KMS-11 (cell line): ENCODE measurements around the gene MYO7B.

ENCODE experiments used
- H2AFZ ChIP-seq: fragments of 200-600 bp; sonication (generic); 2 replicates; pipeline ENCODE4 v1.6.1; 2016; ENCODE audit warnings: antibody characterized with exemption, mixed run types, low read depth
- H3K27ac ChIP-seq: fragments of 200-600 bp; sonication (generic); 2 replicates; pipeline ENCODE4 v1.6.1; 2016; ENCODE audit warnings: mild to moderate bottlenecking, mixed run types
- H3K27me3 ChIP-seq: fragments of 200-600 bp; sonication (generic); 2 replicates; pipeline ENCODE4 v1.6.1; 2017; ENCODE audit warnings: mild to moderate bottlenecking, low read depth, mixed run types, moderate library complexity; ENCODE audit not compliant: insufficient read depth
- H3K36me3 ChIP-seq: fragments of 200-600 bp; sonication (generic); 2 replicates; pipeline ENCODE4 v1.6.1; 2017; ENCODE audit warnings: mild to moderate bottlenecking, mixed run types; ENCODE audit not compliant: insufficient read depth
- H3K4me1 ChIP-seq: fragments of 200-600 bp; sonication (generic); 2 replicates; pipeline ENCODE4 v1.6.1; 2016; ENCODE audit warnings: mild to moderate bottlenecking, low read depth, mixed run types; ENCODE audit not compliant: poor library complexity, severe bottlenecking
- H3K4me2 ChIP-seq: fragments of 200-600 bp; sonication (generic); 2 replicates; pipeline ENCODE4 v1.7.0; 2016; ENCODE audit warnings: mild to moderate bottlenecking, mixed run types
- H3K4me3 ChIP-seq: fragments of 200-600 bp; sonication (generic); IDR thresholded peaks from 2 replicates; pipeline ENCODE4 v1.6.1; 2017; ENCODE audit warnings: low read depth, low read length, mixed read lengths; ENCODE audit not compliant: insufficient read depth
- H3K79me2 ChIP-seq: fragments of 200-600 bp; sonication (generic); 2 replicates; pipeline ENCODE4 v1.6.1; 2016; ENCODE audit warnings: low read depth, mixed run types; ENCODE audit not compliant: insufficient read depth
- H3K9ac ChIP-seq: fragments of 200-600 bp; sonication (generic); 2 replicates; pipeline ENCODE4 v1.6.1; 2016; ENCODE audit warnings: mild to moderate bottlenecking, mixed run types
- H4K20me1 ChIP-seq: fragments of 200-600 bp; sonication (generic); 2 replicates; pipeline ENCODE4 v1.6.1; 2016; ENCODE audit warnings: mild to moderate bottlenecking, mixed run types; ENCODE audit not compliant: insufficient read depth
- CTCF ChIP-seq: fragments of 200-600 bp; sonication (generic); conservative IDR thresholded peaks from 2 replicates; pipeline ENCODE4 v1.6.1; 2017; ENCODE audit warnings: low read depth, mild to moderate bottlenecking, antibody characterized with exemption, low read length, moderate library complexity, mixed read lengths

The MYO7B gene

DNA sequence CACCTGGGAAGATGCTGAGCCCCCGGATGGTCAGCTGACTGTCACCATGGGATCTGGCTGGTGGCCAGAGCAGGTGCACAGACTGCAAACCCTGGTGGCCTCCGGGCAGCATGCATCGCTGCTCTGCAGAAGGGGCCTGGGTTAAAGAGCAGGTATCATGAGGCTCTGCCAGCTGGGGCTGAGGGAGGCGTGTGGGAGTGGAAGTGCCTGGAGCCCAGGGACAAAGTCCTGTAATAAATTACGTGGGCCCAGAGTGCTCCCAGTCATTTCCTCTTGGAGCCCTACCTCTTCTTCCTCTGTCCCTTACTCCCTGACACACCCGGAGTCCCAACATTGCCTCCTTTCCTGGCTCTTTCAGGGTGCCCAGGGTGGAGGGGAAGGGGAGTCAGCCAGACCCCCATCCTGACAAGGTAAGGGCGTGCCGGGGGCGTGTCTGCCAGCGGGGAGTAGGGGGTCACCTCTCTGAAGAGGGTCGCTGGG, at the start of gene MYO7B:
TSS of gene MYO7B (plus strand) at position 262 of the 480 bp plus-strand sequence. CDS start 24,040 bp downstream, outside the sequence.
- H3K4me2 ChIP-seq: no peak within 1 kb of the TSS

DNA sequence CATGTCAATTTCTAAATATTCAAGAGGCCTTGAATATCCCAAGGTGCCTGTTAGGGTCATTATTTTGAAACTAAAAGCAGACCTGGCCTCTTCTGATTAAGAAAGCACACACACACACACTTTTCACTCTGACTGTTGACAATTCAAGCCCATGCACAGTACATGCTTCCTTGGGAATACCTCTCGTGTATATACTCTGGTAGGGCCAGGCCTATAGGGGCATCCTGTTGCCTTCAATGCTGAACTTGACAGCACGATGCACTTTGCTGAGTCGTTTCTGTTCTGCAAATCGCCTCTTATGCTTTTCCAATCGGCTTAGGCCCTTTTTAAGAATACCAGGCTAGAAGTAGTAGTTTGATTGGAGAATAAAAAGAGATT, 49.8 kb upstream of the MYO7B start:
- Histone ChIP-seq H4K20me1 (no peaks in the 10 kb centered on the region), H3K4me3 (no peak overlapping the region), H3K27me3 (no peaks in the 10 kb centered on the region), H3K4me2 (no peak overlapping the region), H3K36me3 (0 out of 2 replicates have a peak, but pooled peaks cover 6% of the 10 kb centered on the region), H3K9ac (no peak overlapping the region), H2AFZ (no peak overlapping the region), H3K27ac (no peak overlapping the region), H3K4me1 (no peaks in the 10 kb centered on the region), H3K79me2 (no peaks in the 10 kb centered on the region)
- TF ChIP-seq CTCF: no peak

More for the DNA sequence above, at the start of gene MYO7B:
- Histone ChIP-seq H3K27me3 (no peaks in the 10 kb centered on the region), H3K79me2 (no peaks in the 10 kb centered on the region), H3K4me1 (no peaks in the 10 kb centered on the region), H3K9ac (no peak within 1 kb of the TSS), H3K4me3 (no peak within 1 kb of the TSS), H3K27ac (no peak within 1 kb of the TSS), H2AFZ (no peak within 1 kb of the TSS), H4K20me1 (no peaks in the 10 kb centered on the region), H3K36me3 (no peaks in the 10 kb centered on the region)
- TF ChIP-seq CTCF: no peak

- no peaks in the 10 kb centered on the region for H3K27me3 ChIP-seq
- no peak overlapping the region for H3K4me2 ChIP-seq
- H3K4me3 ChIP-seq: no peak overlapping the region
- 0 out of 2 replicates have a peak, but pooled peaks cover 6% of the 10 kb centered on the region for H3K36me3 ChIP-seq
- H2AFZ ChIP-seq: no peak overlapping the region
- no peaks in the 10 kb centered on the region for H3K79me2 ChIP-seq
- H3K27ac ChIP-seq: no peak overlapping the region
- H3K9ac ChIP-seq: no peak overlapping the region
- H4K20me1 ChIP-seq: no peaks in the 10 kb centered on the region
- TF ChIP-seq CTCF: no peak
- H3K4me1 ChIP-seq: no peaks in the 10 kb centered on the region
Observed at GRCh38 chr2:127486247-127487058, 49.0 kb upstream of the MYO7B start.

DNA sequence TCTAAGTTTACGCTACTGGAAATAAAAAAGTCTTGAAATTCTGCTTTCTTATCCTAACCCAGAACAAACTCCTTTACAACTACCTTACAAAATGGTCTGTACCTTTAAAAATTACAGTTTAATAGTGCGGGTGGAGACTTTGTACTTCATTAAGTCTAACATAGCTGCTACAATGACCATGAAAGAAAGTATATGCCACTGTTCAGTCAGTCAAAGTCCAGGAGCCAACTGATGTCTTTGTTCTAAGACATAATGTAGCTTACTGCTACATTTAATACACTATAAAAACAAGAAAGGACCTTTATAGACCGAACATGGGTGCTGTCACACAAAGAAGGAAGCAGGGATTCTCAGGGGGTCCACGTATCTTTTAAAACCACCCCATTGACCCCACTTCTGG, 45.2 kb upstream of the MYO7B start:
- no peaks in the 10 kb centered on the region for H3K79me2 ChIP-seq
- no peaks in the 10 kb centered on the region for H4K20me1 ChIP-seq
- H3K27ac ChIP-seq: no peak overlapping the region
- no peak overlapping the region for H3K4me3 ChIP-seq
- TF ChIP-seq CTCF: no peak
- 0 out of 2 replicates have a peak, but pooled peaks cover 6% of the 10 kb centered on the region for H3K36me3 ChIP-seq
- no peak overlapping the region for H2AFZ ChIP-seq
- H3K27me3 ChIP-seq: no peaks in the 10 kb centered on the region
- H3K4me2 ChIP-seq: no peak overlapping the region
- H3K4me1 ChIP-seq: no peaks in the 10 kb centered on the region
- no peak overlapping the region for H3K9ac ChIP-seq
